Muscle of arm (tissue), 12 donors: ENCODE measurements around the gene ZDHHC14. TPM values are rescaled to one million over a fixed set of nuclear protein-coding genes. Genes with fewer than 3 reads are reported as not detected.
"Not testable (repeated sequence)": the region's sequence is repeated elsewhere in the genome, so short reads cannot be mapped to it uniquely, and the experiment has no call there.

ENCODE experiments used
- DNase-seq: peaks from one replicate; pipeline ENCODE4 v3.0.0-alpha.2; 2013
- polyA plus RNA-seq, 12 donors: library from polyadenylated mRNA; unstranded; fragments of 120-200 nt; gene quantifications; one replicate each; pipeline ENCODE4 v1.2.1, GENCODE V29; 2013; ENCODE audit not compliant: insufficient read length in 12 of 12

ZDHHC14 gene
- polyA plus RNA-seq, 12 donors = 3.9 to 12.8 (median 6.6) TPM; not detected in 1

DNA sequence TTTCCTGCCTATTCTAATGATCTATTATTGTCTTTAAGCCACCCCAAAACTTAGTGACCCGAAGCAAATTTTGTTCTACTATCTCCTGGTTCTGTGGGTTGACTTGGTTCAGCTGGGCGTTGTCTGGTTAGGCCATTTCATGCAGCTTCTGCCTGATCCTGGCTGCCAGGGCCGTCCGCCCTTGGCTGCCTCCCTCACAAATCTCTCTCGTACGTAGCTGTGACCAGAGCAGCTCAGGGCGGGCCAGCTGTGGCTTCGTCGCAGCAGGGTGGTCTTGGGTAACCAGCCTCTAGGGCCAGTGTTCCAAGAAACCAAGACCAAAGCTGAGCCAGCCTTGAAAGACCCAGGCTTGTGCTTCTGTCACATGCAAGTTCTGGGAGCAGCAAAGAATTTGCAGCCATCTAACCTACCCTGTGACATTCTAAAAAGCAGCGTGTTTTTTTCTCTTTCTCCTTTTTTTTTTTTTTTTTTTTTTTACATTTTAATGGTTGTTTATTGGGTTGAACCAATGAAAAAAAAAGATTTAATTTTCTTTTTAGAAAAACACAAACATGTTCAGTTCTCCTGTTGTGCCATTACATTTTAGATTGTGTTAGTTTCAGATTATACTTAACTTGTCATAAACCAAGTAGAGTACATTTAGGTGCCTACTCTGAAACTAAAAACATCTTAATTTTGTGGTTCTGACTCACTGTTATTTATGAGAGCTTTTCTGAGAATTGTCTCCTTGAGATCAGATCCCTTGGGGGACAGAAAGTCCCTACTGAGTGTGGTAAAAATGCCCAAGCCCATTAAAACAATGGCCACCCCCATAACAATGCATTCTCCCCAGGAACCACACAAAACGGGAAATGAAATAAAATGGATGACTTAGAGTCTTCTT lies 83.9 kb downstream of the ZDHHC14 start:
- no peak for DNase-seq

DNA sequence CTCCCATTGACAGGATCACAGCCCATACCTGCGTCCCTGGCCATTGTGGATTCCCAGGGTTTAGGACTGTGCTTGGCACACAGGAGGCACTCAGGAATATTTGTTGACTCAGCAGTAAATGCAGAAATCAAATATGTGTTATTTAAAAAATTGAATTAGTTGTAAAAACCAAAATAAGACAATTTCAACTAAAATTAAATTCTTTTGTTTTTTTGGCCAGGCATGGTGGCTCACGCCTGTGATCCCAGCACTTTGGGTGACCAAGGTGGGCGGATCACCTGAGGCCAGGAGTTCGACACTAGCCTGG lies 85.3 kb downstream of the ZDHHC14 start:
- DNase-seq = no peak

DNA sequence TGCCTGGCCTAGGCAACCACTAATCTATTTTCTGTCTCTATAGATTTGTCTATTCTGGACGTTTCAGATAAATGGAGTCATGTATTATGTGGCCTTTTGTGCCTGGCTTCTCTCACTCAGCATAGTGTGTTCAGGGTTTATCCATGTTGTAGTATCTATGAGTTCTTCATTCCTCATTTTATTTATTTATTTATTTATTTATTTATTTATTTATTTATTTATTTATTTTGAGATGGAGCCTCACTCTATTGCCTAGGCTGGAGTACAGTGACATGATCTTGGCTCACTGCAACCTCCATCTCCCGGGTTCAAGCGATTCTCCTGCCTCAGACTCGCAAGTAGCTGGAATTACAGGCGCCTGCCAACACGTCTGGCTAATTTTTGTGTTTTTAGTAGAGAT lies 86.3 kb downstream of the ZDHHC14 start:
- not testable (repeated sequence) for DNase-seq

DNA sequence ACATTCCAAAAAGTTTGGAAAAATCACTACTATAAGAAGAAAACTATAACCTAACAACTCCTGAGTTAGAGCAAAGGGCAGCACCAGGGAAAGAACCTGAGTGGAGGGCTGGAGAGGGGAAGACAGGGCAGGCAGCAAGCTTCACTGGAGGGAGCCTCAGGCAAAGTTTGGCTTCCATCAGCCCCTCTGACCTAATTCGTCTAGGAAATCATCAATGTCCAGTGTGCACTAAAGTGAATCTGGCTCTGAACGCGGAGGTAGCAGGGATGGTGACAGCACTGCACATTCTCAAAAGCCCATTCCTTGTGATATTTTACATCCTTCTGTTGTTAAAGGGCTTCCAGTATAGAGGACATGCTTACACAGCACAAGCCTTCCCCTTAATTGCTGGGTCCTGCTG lies 87.1 kb downstream of the ZDHHC14 start:
- DNase-seq = no peak

- no peak for DNase-seq
Measured at GRCh38 chr6:157468574-157468973, 87.6 kb downstream of the ZDHHC14 start.

DNA sequence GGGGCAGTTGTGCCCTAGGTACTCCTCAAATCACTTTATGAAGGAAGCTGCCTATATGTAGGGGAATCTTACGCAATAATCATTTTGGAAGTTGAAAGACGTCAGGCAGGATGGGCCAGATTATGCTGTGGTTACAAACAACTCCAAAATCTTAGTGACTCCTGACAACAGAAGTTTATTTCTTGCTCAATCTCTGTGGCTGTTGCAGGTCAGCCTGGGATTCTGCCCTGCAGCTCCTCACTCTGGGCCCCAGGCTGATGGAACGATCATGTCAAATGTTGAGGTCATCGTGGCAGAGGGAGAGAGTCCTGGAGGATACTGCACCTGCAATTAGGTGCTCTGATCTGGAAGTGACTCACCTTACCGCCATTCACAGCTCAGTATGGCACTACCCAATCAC lies 88.4 kb downstream of the ZDHHC14 start:
- no peak for DNase-seq

DNA sequence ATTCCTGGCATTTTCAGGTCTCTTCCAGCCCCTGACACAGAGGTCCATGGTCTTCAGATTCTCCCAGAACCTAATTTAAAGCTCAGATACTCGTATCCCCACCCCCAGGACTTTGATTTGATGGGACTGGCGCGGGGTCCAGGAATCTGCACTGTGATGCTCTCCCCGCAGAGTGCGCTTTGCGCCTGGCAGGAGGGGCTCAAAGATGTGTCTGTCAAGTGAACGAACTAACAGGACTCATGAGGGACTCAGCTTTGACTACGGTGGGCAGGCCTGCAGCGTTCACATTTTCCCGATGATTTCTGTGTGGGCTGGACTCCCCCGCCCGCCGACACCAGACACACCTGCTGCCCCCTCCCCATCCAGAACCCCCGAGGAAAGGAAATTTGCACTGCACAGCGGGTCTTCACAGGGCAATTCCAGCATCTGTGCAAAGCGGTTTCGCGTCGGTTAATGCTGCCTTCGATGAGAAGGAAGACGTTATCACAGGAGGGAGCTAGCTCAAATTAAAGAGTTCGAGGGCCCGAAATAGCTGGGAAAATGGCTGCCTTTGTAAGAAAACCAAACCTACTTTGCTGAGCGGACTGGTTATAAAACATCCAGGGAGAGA lies 90.2 kb downstream of the ZDHHC14 start:
- DNase-seq = no peak

DNA sequence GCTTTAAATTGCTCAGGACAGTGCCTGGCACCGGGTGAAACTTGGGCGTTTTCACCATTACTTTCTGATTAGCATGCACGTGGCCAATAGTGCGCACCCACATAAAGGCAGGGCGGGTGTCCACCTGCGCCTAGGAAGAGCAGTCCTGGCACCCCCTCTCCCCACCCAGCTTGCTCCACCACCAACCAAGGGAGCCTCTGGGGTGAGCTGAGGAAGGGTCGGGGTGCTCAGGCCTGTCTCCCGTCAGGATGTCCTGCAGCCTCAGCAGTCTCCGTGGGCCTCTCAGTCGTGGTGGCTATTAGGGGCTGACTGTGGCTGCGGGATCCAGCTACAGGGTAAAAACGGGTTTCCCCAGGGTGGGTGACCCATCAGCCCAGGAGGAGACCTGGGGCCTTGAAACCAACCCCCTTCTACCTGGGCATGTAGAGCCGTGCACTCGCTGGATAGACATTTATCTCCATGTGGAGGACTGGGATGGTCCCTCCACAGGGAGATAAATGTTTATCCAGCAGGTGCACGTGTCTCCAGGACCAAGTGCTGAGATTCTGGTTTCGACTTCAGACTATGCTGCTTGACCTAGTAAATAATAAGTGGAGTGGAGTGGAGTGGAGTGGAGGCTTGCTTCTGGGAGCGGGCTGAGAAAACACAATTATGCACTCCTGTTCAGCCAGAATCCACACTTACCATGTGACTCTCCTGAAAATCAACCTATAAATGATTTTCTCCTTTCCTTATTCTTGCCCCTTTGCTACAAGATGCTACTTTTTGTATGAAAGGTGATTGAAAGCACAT lies 91.1 kb downstream of the ZDHHC14 start:
- no peak for DNase-seq

DNA sequence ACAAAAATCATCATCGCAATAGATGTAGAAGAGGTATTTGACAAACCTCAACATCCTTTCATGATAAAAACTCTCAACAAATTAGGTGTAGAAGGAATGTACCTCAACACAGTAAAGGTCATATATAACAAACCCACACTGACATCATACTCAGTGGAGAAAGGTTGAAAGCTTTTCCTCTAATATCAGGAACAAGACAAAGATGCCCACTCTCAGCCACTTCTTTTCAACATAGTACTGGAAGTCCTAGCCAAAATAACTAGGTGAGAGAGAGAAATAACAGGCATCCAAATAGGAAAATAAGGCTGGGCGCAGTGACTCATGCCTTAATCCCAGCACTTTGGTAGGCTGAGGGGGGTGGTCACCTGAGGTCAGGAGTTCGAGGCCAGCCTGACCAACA lies 95.8 kb downstream of the ZDHHC14 start:
- no peak for DNase-seq

DNA sequence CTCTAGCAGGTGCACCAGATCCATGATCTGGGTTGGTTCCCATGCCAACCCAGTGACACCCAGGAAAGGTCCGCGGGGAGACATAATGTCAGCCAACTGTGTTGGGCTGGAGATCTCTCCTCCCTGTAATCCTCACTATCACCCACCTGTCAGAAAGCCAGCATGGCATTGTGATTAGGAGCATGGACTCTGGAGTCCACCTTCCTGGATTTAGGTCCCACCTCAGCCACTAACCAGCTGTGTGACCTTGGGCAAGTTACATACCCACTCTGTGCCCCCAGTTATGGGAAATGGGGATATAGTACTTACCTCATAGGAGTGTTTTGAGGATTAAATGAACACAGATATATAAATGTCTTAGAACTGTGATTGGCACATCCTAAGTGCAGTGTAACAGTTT lies 97.9 kb downstream of the ZDHHC14 start:
- no peak for DNase-seq

DNA sequence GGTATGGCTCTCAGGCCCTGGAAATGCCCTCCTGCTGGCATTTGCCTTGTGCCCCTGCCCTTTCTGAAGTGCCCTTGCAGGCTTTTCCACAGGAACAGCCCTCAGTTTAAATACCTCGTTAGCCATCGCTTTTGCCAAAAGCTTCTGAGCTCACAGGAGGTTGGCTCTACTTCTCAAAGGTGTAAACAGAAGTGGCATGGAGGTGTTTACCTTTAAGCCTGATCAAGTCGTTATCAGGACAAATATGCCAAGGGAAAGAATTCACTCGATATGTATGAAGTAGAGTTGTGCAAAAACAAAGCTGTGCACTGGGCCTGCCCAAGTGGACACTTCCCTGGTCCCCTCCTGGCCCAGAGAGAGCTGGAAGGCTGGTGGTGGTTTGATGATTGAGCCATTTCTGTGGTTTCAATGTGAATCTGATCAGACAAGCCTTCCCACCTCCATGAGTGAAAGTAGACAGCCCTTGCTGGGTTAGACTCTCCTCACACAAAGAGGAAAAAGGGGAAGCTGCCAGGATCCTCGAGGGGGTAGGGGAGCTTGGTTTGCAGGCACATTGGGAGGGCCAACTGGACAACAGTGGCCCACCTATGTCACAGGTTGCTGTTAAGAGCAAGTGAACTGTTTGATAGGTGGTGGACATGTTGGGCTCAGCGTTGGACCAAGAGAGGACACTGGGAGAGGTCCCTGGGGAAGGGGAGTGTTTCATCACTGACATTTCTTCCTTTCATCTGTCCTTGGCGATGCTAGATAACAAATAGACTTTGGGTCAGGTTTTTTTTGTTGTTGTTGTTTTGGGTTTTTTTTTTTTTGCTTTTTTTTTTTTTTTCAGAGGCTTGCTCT lies 98.7 kb downstream of the ZDHHC14 start:
- no peak for DNase-seq

GRCh38 chr6:157481189-157481864 lies 100.3 kb downstream of the ZDHHC14 start:
- no peak for DNase-seq

- DNase-seq = no peak
Measured at GRCh38 chr6:157481865-157482249, 100.9 kb downstream of the ZDHHC14 start.

DNA sequence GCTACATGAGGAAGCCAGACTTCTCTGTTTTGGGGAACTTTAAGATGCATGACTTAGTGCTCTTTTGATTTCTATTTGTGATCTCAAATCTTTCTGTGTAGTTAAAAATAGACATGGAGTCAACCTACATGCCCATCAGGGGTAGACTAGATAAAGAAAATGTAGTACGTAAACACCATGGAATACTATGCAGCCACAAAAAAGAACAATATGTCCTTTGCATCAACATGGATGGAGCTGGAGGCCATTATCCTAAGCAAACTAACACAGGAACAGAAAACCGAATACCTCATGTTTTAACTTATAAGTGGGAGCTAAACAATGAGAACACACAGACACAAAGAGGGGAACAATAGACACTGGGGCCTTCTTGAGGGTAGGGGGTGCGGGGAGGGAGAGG lies 102.8 kb downstream of the ZDHHC14 start:
- no peak for DNase-seq

- DNase-seq = no peak
Measured at GRCh38 chr6:157484181-157484580, 103.2 kb downstream of the ZDHHC14 start.

GRCh38 chr6:157486572-157486971 lies 105.6 kb downstream of the ZDHHC14 start:
- DNase-seq = no peak

- no peak for DNase-seq
Measured at GRCh38 chr6:157487110-157487773, 106.3 kb downstream of the ZDHHC14 start.

GRCh38 chr6:157488058-157488457 lies 107.1 kb downstream of the ZDHHC14 start:
- DNase-seq = no peak

- DNase-seq = no peak
Measured at GRCh38 chr6:157488716-157489118, 107.7 kb downstream of the ZDHHC14 start.

DNA sequence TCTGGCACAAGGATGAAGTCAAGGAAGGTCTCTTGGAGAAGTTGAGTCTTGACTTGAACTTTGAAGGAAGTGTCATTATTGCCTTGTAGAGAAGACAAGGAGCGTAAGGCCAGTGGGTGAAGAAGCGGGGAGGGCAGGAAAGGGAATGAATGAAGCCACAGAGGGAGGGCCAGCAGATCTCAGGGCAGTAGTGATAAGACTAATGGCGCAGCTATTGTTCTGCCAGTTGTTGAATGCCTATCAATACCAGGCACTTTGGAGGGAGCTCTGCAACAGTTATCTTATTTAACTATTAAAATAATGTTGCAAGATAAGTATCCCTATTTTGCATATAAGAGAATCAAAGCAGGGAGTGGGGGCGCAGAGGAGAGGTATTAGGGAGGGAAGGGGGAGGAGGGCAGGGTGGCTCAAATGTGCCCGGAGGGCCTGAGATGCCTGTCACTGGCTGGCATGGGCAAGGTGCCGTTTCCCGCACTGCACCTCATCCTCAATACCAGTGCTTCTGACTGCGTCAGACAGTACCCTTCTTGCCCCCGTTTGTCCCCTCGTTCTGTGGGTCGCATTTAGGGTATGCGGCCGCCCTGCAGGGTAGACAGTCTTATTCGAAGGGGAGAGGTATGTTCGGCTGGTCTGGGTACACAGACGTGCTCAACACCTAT lies 109.8 kb downstream of the ZDHHC14 start:
- no peak for DNase-seq
